DOHH2 (cell line): Measurements from ENCODE around the gene TLK1.

Experiments
- H3F3A ChIP-seq: fragments of 200-600 bp; sonication (generic), shearing (Covaris generic); 2 replicates; pipeline ENCODE4 v1.6.0; 2016; ENCODE audit warnings: antibody characterized with exemption, mild to moderate bottlenecking; ENCODE audit not compliant: control insufficient read depth, insufficient read depth
- H3K27ac ChIP-seq: fragments of 200-600 bp; sonication (generic); 2 replicates; pipeline ENCODE4 v1.5.1; 2014; ENCODE audit warnings: low read depth, mild to moderate bottlenecking, low read length, moderate library complexity
- H3K27me3 ChIP-seq: fragments of 200-600 bp; sonication (generic); 2 replicates; pipeline ENCODE4 v1.6.1; 2014; ENCODE audit warnings: mild to moderate bottlenecking, low read length, mixed read lengths; ENCODE audit not compliant: control insufficient read depth
- H3K36me3 ChIP-seq: fragments of 200-600 bp; sonication (generic); 2 replicates; pipeline ENCODE4 v1.6.1; 2014; ENCODE audit warnings: mild to moderate bottlenecking, low read length, moderate library complexity, mixed read lengths; ENCODE audit not compliant: control insufficient read depth
- H3K4me1 ChIP-seq: fragments of 200-600 bp; sonication (generic); 2 replicates; pipeline ENCODE4 v1.6.1; 2014; ENCODE audit warnings: mild to moderate bottlenecking, low read length, mixed read lengths; ENCODE audit not compliant: control insufficient read depth
- H3K4me2 ChIP-seq: fragments of 200-600 bp; sonication (generic); 2 replicates; pipeline ENCODE4 v1.6.0; 2014; ENCODE audit warnings: mild to moderate bottlenecking, low read length, moderate library complexity
- H3K4me3 ChIP-seq: fragments of 200-600 bp; sonication (generic); 2 replicates; pipeline ENCODE4 v1.5.1; 2014; ENCODE audit warnings: mild to moderate bottlenecking, low read length, mixed read lengths
- H3K79me2 ChIP-seq: fragments of 200-600 bp; sonication (generic); 2 replicates; pipeline ENCODE4 v1.6.1; 2014; ENCODE audit warnings: mild to moderate bottlenecking, low read length, mixed read lengths; ENCODE audit not compliant: control insufficient read depth
- H3K9me2 ChIP-seq: fragments of 200-600 bp; sonication (generic); replicated peaks from 2 replicates; pipeline ENCODE4 v1.6.1; 2014; ENCODE audit warnings: mild to moderate bottlenecking, low read length, mixed read lengths; ENCODE audit not compliant: control insufficient read depth
- H3K9me3 ChIP-seq: fragments of 200-600 bp; sonication (generic); 2 replicates; pipeline ENCODE4 v1.6.1; 2014; ENCODE audit warnings: antibody characterized with exemption, low read length, mixed read lengths; ENCODE audit not compliant: control insufficient read depth, insufficient read depth
- H4K20me1 ChIP-seq: fragments of 200-600 bp; sonication (generic); 2 replicates; pipeline ENCODE4 v1.6.0; 2014; ENCODE audit warnings: low read depth, mild to moderate bottlenecking, antibody characterized with exemption, low read length, moderate library complexity; ENCODE audit not compliant: control insufficient read depth, insufficient read depth
- EZH2phosphoT487 ChIP-seq: fragments of 200-600 bp; sonication (generic); IDR thresholded peaks from 2 replicates; pipeline ENCODE4 v1.6.1; 2017; ENCODE audit warnings: borderline replicate concordance, mild to moderate bottlenecking, antibody characterized with exemption, low read length, moderate library complexity, mixed read lengths
- TF ChIP-seq, protein P1 (sequence below): fragments of 200-600 bp; sonication (generic); IDR thresholded peaks from one replicate; pipeline ENCODE4 v1.5.1; 2014; ENCODE audit warnings: antibody characterized with exemption, mild to moderate bottlenecking, low read depth, low read length; ENCODE audit not compliant: poor library complexity, severe bottlenecking

TLK1 gene

DNA sequence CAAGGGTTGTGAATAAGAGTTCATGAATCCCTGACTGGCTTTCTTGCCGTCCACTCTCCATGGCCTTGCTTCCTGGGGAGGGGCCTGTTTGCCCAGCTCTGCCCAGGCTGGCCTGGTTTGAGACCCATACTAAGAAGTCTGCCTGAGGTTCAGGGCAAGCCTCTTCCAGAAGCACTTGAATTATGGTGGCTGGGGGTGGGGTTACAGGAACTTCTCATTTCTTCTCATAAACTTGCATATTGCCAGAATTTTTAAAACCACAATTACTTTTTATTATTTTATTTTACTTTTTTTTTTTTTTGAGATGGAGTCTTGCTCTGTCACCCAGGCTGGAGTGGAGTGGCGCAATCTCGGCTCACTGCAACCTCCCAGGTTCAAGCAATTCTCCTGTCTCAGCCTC is 189.6 kb downstream of the TLK1 start:
- Histone ChIP-seq H3K9me2 (no peaks in the 10 kb centered on the region), H4K20me1 (no peaks in the 10 kb centered on the region), H3K27me3 (peaks cover 14% of the 10 kb centered on the region), H3K4me1 (peaks cover 15% of the 10 kb centered on the region), H3K79me2 (no peaks in the 10 kb centered on the region), H3F3A (peaks cover 11% of the 10 kb centered on the region), H3K4me3 (no peak overlapping the region), H3K4me2 (no peak overlapping the region), H3K36me3 (peaks cover 26% of the 10 kb centered on the region), H3K27ac (no peak overlapping the region), H3K9me3 (no peaks in the 10 kb centered on the region)
- no peak for TF ChIP-seq EZH2phosphoT487
- TF ChIP-seq, protein P1, sequence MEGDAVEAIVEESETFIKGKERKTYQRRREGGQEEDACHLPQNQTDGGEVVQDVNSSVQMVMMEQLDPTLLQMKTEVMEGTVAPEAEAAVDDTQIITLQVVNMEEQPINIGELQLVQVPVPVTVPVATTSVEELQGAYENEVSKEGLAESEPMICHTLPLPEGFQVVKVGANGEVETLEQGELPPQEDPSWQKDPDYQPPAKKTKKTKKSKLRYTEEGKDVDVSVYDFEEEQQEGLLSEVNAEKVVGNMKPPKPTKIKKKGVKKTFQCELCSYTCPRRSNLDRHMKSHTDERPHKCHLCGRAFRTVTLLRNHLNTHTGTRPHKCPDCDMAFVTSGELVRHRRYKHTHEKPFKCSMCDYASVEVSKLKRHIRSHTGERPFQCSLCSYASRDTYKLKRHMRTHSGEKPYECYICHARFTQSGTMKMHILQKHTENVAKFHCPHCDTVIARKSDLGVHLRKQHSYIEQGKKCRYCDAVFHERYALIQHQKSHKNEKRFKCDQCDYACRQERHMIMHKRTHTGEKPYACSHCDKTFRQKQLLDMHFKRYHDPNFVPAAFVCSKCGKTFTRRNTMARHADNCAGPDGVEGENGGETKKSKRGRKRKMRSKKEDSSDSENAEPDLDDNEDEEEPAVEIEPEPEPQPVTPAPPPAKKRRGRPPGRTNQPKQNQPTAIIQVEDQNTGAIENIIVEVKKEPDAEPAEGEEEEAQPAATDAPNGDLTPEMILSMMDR = no peak

DNA sequence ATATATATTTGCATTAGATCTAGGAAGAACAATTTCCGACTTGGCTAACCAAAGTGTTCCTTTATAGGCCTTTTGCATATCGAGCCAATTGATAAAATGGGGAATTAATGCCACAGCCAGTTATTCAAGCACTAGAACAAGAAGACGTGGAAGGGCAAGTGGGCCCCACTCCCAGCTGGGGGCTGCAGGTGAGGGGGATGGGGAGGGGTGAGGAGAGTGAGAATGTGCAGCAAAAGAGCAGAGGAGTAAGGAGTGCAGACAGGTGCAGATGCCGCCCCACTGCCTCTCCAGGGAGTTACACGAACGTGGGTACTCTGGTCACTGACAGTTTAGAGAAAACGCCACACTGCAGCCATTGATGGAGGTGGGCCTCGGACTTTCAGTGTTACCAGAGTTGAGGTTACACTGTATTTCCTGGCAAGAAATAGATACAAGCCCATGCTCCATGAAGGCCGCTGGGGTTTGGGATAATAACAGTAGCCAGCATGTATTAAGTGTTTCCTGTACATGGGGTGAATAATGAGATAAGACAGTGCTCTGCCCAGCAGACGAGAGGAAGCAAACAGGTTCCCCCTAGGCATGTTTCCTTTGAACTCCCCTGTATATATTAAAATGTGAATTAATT is 190.7 kb downstream of the TLK1 start:
- Histone ChIP-seq H3K9me2 (no peaks in the 10 kb centered on the region), H3K36me3 (peaks cover 37% of the 10 kb centered on the region), H3K27ac (no peak overlapping the region), H3K27me3 (peaks cover 8% of the 10 kb centered on the region), H3K9me3 (no peaks in the 10 kb centered on the region), H4K20me1 (no peaks in the 10 kb centered on the region), H3F3A (peaks cover 11% of the 10 kb centered on the region), H3K79me2 (no peaks in the 10 kb centered on the region), H3K4me1 (peaks cover 15% of the 10 kb centered on the region), H3K4me3 (no peak overlapping the region), H3K4me2 (no peak overlapping the region)
- TF ChIP-seq, protein P1 = no peak
- TF ChIP-seq EZH2phosphoT487 = no peak

DNA sequence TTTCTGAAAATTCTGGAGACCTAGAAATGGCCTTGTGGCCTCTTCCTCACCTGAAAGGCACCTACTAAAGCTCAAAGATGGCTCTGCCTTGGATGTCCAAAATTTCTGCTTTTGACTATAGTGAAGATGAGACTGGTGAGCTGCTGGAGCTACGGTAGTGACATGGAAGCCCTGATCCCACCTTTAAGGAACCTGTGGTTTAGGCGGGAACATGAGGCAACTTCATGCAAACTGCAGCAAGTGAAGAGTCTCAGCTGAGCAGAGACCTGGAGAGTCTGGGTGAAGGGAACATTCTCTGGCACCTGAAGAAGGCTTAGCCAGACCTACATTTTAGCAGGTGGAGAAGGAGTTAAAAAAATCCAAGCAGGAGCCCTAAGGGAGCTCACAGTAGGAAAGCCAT is 191.7 kb downstream of the TLK1 start:
- Histone ChIP-seq H3K4me3 (no peak overlapping the region), H3K79me2 (no peaks in the 10 kb centered on the region), H3K9me3 (no peaks in the 10 kb centered on the region), H3K36me3 (peaks cover 42% of the 10 kb centered on the region), H3K9me2 (no peaks in the 10 kb centered on the region), H3K4me1 (peaks cover 12% of the 10 kb centered on the region), H4K20me1 (no peaks in the 10 kb centered on the region), H3K27ac (no peak overlapping the region), H3K27me3 (peaks cover under 1% of the 10 kb centered on the region), H3F3A (peaks cover 11% of the 10 kb centered on the region), H3K4me2 (no peak overlapping the region)
- no peak for TF ChIP-seq EZH2phosphoT487
- TF ChIP-seq, protein P1 = no peak
